ENCODE results near the gene PECR. TPM values are rescaled to one million over a fixed set of nuclear protein-coding genes. Genes with fewer than 3 reads are reported as not detected.
A peak's percentile ranks its signal among the peaks of the same experiment; 100 is the strongest.
"Not testable (repeated sequence)": the region's sequence is repeated elsewhere in the genome, so short reads cannot be mapped to it uniquely, and the experiment has no call there.

Gene PECR
- total and polyA plus RNA-seq, 7 donors = 1.9 to 4.8 (median 2.5) TPM

DNA sequence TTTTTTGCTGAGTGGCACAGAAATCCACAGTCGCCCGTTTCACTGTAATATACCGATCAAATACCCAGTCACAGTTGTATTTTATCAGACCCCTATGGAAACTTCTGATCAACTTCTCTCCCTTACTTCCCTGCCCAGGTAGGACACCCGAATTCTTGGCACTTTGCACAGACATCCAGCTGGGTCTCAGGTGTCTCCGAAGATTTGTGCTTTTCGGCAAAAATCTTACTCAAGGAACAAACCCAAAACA lies 68.9 kb downstream of the PECR start:
- no peaks in the 10 kb centered on the region for H3K27me3 ChIP-seq (ENCODE audit: insufficient read depth in 3 of 3, low read length in 2 of 3)
- no peaks in the 10 kb centered on the region for H3K36me3 ChIP-seq (ENCODE audit: insufficient read depth in 1 of 2, low read depth in 1 of 2)
- no peak for DNase-seq
- H3K27ac ChIP-seq = no peak overlapping the region
- H3K4me1 ChIP-seq = no peaks in the 10 kb centered on the region
- H3K4me3 ChIP-seq = peak overlapping the region; percentile 79
- WGBS, 3 donors = 9 to 23% (median 13%) methylated on average over 6 of the region's 6 CpGs
- peak in 1 of 4 donors; percentile 42 for ATAC-seq
- TF ChIP-seq, protein P1, sequence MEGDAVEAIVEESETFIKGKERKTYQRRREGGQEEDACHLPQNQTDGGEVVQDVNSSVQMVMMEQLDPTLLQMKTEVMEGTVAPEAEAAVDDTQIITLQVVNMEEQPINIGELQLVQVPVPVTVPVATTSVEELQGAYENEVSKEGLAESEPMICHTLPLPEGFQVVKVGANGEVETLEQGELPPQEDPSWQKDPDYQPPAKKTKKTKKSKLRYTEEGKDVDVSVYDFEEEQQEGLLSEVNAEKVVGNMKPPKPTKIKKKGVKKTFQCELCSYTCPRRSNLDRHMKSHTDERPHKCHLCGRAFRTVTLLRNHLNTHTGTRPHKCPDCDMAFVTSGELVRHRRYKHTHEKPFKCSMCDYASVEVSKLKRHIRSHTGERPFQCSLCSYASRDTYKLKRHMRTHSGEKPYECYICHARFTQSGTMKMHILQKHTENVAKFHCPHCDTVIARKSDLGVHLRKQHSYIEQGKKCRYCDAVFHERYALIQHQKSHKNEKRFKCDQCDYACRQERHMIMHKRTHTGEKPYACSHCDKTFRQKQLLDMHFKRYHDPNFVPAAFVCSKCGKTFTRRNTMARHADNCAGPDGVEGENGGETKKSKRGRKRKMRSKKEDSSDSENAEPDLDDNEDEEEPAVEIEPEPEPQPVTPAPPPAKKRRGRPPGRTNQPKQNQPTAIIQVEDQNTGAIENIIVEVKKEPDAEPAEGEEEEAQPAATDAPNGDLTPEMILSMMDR (IDR thresholded peaks at IDR 0.05) = no peak
- intact Hi-C loops (cut with DNase I) = no loop called here
- H3K9me3 ChIP-seq = no peaks in the 10 kb centered on the region

DNA sequence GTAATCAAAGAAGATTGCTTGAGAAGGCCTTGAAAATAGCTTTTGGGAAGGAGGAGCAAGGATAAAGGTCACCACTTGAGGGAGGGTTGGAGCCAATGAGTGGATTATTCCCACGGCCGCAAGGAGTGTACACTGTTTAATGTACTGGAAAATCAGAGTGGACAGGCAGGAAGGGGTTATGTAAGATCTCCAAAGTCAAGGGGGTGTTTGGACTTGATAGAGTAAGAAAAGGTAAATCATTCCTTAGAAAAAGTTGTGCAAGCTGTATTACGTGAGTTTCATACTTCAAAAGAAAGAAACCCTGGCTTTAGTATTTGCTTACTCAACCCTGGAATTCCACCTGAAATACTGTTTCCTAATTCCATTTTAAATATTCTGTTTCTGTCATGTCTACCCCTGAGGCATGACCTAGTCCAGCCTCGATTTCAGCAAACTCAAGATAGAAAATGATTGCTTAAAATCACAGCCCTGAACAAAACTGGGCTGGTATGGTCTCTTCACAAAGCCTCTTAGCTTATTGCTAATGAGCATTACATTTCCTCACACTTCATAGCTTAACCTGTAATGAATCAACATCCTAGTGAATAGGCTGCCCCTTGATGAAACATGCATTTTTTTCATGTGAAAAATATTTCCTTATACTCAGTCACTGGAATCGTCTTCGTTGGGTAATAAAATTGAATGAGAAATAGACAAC lies 69.3 kb downstream of the PECR start:
- Histone ChIP-seq H3K4me1 (no peaks in the 10 kb centered on the region), H3K4me3 (peak overlapping the region; percentile 79), H3K27me3 (ENCODE audit: insufficient read depth in 3 of 3, low read length in 2 of 3) (no peaks in the 10 kb centered on the region), H3K9me3 (no peaks in the 10 kb centered on the region), H3K27ac (no peak overlapping the region), H3K36me3 (ENCODE audit: insufficient read depth in 1 of 2, low read depth in 1 of 2) (no peaks in the 10 kb centered on the region)
- intact Hi-C loops (cut with DNase I) = no loop called here
- ATAC-seq (peak in 1 of 4 donors; percentile 17), DNase-seq (no peak)
- TF ChIP-seq, protein P1 (IDR thresholded peaks at IDR 0.05) = no peak
- 33 to 40% (median 35%) methylated on average over 6 of the region's 6 CpGs for WGBS, 3 donors

DNA sequence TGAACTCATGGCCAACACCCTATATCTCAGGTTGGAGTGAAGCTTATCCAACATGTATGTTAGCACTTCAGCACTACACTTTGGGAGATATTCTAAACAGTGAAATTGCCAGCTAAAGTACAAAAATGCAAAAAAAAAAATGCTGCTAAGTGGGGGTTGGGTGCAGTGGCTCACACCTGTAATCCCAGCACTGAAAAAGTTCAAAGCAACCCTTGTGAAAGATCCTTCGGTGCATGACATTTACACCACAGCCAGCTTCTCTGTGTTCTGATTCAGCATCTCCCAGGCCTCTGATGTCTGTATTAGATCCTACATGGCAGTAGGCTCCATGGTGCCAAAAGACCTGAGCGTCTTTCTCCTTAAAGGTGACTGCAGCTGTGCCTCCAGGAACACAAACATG lies 72.4 kb downstream of the PECR start:
- ATAC-seq; H3K4me3 ChIP-seq; H3K9me3 ChIP-seq; H3K4me1 ChIP-seq; H3K36me3 ChIP-seq (ENCODE audit: insufficient read depth in 1 of 2, low read depth in 1 of 2); H3K27me3 ChIP-seq (ENCODE audit: insufficient read depth in 3 of 3, low read length in 2 of 3); intact Hi-C loops (cut with DNase I); DNase-seq; H3K27ac ChIP-seq: not testable (repeated sequence)
- WGBS, 3 donors = 90 to 96% (median 96%) methylated on average over 2 of the region's 2 CpGs

DNA sequence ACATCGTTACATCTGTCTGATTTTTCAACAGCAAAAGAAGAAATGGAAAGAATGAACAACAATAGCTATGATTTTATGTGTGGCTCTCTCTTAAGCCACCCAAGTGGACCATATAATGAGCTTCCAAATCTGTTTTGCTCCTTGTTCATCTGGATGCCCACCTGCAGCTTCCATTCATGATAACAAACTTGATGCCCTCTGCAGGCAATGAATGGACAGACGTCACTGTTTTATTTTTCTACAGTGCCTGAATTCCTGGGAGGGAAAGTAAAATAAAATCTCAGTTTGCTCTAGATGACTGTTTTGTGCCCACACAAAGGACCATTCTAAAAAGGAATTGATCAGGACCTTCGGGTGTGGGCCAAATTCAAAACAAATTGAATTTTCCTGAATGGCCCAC lies 73.2 kb downstream of the PECR start:
- H3K27ac ChIP-seq = no peak overlapping the region
- no peaks in the 10 kb centered on the region for H3K9me3 ChIP-seq

DNA sequence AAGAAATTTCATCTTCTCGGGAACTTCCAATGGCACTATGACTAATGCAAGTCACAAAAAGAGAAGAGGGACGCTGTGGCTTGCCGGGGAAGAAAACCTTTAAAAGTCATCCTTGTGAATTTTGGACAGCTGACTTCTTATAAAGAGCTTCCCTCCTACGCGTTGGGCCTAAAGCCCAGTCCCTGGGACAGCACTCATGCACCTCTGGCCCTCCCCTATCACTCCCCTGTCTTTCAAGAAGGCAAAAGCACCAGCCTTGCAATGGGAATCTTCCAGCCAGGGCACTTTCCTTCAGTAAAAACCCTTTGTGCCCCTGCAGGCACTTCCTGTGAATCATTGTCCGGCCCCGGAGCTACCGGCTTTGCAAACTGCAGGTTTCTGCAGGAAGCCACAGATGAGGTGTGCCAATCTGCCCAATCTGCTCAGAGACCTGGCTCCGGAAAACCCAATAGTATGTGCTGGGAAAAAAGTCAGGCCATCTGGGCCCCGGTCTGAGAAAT lies 75.4 kb downstream of the PECR start:
- no peaks in the 10 kb centered on the region for H3K27me3 ChIP-seq (ENCODE audit: insufficient read depth in 3 of 3, low read length in 2 of 3)
- H3K27ac ChIP-seq = no peak overlapping the region
- no peak overlapping the region for H3K4me3 ChIP-seq
- no peaks in the 10 kb centered on the region for H3K36me3 ChIP-seq (ENCODE audit: insufficient read depth in 1 of 2, low read depth in 1 of 2)
- H3K9me3 ChIP-seq = no peaks in the 10 kb centered on the region
- 59 to 63% (median 60%) methylated on average over 10 of the region's 10 CpGs for WGBS, 3 donors
- TF ChIP-seq, protein P1 (IDR thresholded peaks at IDR 0.05) = no peak
- ATAC-seq (no peak), DNase-seq (peak in 1 of 2 donors; percentile 23)
- intact Hi-C loops (cut with DNase I) = no loop called here
- H3K4me1 ChIP-seq = no peaks in the 10 kb centered on the region

More for the DNA sequence above, 73.2 kb downstream of the PECR start:
- 90 to 92% (median 91%) methylated on average over 3 of the region's 3 CpGs for whole genome bisulfite sequencing, 3 donors
- Histone ChIP-seq H3K4me1 (no peaks in the 10 kb centered on the region), H3K27me3 (ENCODE audit: insufficient read depth in 3 of 3, low read length in 2 of 3) (no peaks in the 10 kb centered on the region), H3K36me3 (ENCODE audit: insufficient read depth in 1 of 2, low read depth in 1 of 2) (no peaks in the 10 kb centered on the region), H3K4me3 (no peak overlapping the region)
- TF ChIP-seq, protein P1 (IDR thresholded peaks at IDR 0.05) = no peak
- intact Hi-C loops (cut with DNase I) = no loop called here
- ATAC-seq (no peak), DNase-seq (no peak)
